Fibroblast of pulmonary artery (primary cell): ENCODE results near the gene PPM1J.

ENCODE experiments used
- DNase-seq: peaks from one replicate; pipeline ENCODE4 v3.0.0-alpha.2; 2010; ENCODE audit warnings: low read depth
- H3K4me3 ChIP-seq: replicated peaks from 2 replicates; pipeline ENCODE4 v1.5.1; 2011; ENCODE audit warnings: low read depth, mild to moderate bottlenecking, control low read depth, low read length, moderate library complexity
- TF ChIP-seq, protein P1 (sequence below): IDR thresholded peaks from 2 replicates; pipeline ENCODE4 v1.5.1; 2011; ENCODE audit warnings: mild to moderate bottlenecking, control low read depth, low read length, inconsistent platforms; ENCODE audit errors: missing control alignments

Gene PPM1J

DNA sequence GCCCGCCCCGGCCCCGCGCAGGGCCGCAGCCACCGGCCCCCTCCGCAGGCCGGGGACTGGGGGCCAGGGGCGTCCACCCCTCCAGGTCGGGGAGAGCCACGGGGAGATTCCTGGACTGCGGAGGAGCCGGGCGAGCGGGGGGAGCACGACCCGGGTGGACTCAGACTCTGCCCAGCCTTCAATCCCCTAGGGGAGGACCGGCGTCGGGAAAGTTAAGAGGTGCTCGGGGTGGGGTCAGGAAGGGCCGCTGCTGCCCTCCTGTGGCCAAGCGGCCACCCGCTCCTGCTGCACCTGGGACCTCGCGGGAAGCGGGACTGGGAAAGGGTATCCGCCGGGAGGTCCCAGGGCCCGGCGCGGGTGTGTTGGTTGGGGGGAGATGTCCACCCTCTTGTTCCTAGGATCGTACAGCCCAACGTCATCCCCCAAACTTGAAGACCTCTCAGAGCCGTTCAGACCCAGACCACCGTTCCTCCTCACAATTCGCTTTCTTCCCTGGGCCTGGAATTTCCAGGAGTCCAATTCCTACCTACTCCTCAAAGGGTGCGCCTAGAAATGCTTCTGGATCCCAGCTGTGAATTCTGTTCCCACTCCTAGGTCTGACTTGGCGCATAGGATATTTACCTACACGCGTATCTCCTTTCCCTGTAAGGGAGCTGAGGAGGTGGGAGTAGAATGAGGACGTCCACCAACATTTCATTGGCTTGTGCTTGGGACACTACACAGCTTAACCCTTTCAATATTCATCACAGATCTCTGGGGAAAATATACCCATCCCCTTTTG lies 7.7 kb downstream of the PPM1J start:
- H3K4me3 ChIP-seq, result peak overlapping the region; percentile 95
- DNase-seq, result peak; percentile 92
- TF ChIP-seq, protein P1, sequence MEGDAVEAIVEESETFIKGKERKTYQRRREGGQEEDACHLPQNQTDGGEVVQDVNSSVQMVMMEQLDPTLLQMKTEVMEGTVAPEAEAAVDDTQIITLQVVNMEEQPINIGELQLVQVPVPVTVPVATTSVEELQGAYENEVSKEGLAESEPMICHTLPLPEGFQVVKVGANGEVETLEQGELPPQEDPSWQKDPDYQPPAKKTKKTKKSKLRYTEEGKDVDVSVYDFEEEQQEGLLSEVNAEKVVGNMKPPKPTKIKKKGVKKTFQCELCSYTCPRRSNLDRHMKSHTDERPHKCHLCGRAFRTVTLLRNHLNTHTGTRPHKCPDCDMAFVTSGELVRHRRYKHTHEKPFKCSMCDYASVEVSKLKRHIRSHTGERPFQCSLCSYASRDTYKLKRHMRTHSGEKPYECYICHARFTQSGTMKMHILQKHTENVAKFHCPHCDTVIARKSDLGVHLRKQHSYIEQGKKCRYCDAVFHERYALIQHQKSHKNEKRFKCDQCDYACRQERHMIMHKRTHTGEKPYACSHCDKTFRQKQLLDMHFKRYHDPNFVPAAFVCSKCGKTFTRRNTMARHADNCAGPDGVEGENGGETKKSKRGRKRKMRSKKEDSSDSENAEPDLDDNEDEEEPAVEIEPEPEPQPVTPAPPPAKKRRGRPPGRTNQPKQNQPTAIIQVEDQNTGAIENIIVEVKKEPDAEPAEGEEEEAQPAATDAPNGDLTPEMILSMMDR, result peak; percentile 79

DNA sequence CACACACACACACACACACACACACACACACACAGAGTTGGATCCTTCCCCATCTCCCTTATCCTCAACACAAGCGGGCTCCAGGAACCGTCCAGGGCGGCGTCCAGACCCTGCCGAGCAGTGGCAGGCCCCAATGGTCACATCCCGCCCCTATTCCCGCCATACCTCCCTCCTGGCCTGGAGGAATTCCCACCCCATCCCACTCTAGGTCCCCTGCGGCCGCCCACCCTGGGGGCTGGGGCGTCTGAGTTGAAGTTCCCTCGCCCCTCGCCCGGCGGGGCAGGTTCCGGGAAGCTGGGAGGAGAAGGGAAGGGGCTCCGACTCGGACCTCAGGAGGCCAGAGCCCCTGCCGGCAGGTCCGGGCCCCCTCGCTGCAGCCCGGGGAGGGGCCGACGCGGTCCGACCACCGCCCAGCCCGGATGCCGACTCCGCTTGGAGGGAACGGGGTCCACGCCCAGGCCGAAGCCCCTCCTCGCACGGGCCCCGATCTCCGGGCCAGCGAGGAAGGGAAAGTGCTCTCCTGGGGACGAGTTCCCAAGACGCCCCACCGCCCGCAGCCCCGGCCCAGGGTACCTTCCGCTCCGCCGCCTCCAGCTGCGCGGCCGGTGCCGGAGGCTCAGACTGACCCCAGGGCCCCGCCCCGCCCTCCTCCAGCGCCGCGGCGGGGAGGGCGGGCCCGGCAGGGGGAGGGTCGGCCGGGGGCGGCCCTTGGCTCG lies 8.5 kb downstream of the PPM1J start, which contains the start of gene RHOC:
TSS of gene RHOC (minus strand) at position 623 of the 716 bp plus-strand sequence. CDS start 3,328 bp downstream, outside the sequence.
- peak within 1 kb of the TSS; percentile 95 for H3K4me3 ChIP-seq
- DNase-seq, result peak; percentile 42
- TF ChIP-seq, protein P1, result no peak

DNA sequence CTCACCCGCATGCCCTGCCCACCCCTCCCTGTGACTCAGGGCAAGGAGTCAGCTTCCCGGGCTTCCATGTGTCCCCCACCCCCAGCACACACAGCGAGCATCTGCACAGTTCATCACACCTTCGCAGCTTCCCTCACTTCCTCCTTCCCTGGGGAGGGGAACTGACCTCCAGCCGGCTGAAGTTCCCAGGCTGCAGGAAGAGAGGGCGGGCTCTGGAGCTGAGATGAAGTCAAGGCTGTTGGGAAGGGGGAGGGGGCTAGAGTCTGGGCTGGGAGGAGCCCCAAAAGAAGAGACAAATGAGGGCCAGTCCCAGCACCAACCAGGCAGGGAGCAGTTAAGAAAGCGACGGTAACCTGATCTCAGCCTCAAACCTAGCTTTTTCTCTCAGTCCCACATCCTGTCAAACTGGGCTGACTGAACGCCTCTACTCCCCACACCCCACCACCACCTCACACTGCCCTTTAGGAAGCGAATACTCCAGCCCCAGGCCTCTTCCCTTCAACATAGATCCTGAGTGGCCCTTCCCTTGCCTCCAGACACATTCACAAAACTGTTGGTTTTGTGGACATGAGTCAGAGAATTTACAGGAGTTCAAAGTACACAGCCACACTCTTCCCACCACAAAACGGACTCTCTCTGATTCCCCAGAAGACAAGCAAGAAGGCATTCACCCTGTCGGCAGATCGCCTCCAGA lies 10.1 kb downstream of the PPM1J start:
- DNase-seq, result peak; percentile 96
- H3K4me3 ChIP-seq, result peak overlapping the region; percentile 95
- TF ChIP-seq, protein P1, result no peak

DNA sequence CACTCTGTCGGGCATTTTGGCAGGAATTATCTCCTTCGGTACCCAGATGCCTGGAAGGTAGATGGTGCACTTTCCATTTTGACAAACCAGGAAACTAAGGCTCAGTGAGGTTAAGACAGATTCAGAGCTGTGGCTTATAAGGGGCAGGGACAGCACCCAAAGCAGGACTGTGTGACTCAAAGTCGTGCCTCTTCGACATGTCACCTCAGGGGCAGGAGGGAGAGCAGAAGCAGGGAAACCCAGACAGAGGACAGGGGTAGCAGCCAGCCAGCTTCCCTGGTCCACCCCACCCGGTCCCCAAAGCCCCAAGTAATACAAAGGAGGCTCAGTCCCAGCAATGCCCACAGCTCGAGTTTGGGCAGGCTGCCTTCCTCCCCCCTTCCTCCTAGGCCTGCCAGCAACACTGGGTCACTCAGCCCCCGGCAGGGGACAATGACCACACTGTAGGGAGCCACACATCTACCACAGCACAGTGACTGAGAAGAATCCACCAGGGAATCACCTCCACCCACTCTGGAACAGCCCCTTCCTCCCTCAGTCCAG lies 10.7 kb downstream of the PPM1J start:
- TF ChIP-seq, protein P1, result no peak
- no peak for DNase-seq
- H3K4me3 ChIP-seq, result peak overlapping the region; percentile 95

DNA sequence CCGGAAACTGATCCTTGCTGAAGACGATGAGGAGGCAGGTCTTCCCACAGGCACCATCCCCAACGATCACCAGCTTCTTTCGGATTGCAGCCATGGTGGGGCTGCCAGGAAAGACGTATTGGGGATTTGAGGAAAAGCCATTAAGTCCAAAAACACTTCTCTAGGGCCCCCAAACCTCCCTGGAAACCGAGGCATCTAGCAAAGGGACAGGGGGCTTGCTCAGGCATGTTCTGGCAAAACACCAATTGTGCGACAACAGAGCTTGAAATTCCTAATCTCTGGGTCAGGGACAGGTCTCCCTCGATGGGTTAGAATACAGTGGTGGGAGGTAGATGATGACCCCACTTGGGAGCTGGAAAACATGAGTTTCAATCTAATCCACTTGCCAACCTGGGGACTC lies 11.4 kb downstream of the PPM1J start:
- TF ChIP-seq, protein P1, result no peak
- H3K4me3 ChIP-seq, result no peak overlapping the region
- no peak for DNase-seq

DNA sequence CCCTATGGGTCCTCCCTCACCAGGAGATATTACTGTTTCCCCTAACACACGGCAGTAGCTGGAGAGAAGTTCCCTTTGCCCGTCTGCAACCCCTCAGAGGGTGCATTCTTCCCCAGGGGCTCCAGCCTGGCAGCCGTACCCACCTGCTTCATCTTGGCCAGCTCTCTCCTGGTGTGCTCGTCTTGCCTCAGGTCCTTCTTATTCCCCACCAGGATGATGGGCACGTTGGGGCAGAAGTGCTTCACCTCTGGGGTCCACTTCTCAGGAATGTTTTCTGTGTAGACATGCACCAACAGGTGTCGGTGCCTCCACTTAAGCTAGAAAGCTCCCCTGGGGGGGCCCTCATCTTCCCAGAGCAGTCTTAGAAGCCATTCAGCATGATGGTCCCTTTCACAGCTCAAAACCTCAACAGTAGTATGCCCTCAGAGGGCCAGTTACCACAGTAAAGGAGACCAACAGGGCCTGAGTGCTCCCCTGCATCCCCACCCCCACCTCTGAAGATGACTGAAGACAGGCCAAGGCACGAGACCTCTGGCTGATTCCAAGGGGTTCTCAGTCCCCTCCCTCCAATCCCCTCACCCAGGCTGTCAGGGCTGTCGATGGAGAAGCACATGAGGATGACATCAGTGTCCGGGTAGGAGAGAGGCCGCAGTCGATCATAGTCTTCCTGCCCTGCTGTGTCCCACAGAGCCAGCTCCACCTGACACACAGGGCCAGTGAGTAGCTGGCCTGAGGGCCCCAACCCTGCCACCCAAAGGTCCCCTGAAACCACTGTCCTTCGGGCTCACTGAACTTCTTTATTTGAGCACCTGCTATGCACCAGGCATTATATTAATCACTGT lies 12.5 kb downstream of the PPM1J start:
- H3K4me3 ChIP-seq, result no peak overlapping the region
- TF ChIP-seq, protein P1, result no peak
- DNase-seq, result no peak
